ENCODE data around the gene ANKS1A.
"Not testable (repeated sequence)": the region's sequence is repeated elsewhere in the genome, so short reads cannot be mapped to it uniquely, and the experiment has no call there.

The ANKS1A gene

GRCh38 chr6:34888874-34889555 is at the start of gene ANKS1A:
Gene ANKS1A, plus strand, starts transcription at chr6:34889255. Its CDS starts 148 bp downstream, at chr6:34889403.
- DNase-seq: peak; percentile 73 to 81

- DNase-seq: no peak
These were observed 49.2 kb upstream of the ANKS1A start for GRCh38 chr6:34839666-34840352.

DNA sequence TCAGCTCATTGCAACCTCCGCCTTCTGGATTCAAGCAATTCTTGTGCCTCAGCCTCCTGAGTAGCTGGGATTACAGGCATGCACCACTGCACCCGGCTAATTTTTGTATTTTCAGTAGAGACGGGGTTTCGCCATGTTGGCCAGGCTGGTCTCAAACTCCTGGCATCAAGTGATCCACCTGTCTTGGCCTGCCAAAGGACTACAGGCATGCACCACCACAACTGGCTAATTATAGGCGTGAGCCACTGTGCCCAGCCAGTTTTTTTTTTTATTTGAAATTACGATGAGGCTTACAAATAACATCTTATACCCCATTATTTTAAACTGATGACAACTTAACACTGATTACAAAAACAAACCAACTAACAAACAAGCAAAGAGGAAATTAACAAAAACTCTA is 40.0 kb upstream of the ANKS1A start:
- not testable (repeated sequence) for DNase-seq

- DNase-seq: no peak
These were observed 37.7 kb upstream of the ANKS1A start for GRCh38 chr6:34851361-34851760.

DNA sequence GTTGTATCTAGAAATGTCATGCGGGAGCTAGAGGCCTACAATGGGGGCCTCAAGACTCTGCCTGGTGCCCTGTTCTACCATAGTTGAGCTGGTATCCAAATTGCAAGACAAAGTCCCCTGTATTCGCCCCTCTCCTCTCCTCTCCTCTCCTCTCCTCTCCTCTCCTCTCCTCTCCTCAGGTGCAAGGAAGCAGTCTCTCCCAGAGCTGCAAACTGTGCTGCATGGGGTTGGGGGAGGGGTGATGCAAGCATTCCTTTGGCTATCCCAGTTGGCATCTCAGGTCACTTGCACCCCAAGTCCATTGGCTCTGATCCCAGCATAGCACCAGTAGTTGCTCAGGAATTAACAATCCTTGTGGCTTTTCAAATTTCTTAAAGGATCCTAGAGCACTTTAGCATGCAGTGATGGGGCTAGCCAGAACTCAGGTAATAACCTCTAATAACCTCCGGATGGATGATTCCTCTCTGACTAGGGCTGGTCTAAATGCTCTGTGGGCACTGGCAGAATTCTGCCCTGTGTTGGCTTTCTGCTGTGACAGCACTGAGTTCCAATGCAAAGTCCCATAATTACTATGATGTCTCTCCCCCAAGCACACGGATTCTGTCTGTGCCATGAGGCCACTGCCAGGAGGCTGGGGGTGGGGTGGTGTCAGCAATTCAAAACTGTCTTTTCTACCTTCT is 36.5 kb upstream of the ANKS1A start:
- no peak for DNase-seq

DNA sequence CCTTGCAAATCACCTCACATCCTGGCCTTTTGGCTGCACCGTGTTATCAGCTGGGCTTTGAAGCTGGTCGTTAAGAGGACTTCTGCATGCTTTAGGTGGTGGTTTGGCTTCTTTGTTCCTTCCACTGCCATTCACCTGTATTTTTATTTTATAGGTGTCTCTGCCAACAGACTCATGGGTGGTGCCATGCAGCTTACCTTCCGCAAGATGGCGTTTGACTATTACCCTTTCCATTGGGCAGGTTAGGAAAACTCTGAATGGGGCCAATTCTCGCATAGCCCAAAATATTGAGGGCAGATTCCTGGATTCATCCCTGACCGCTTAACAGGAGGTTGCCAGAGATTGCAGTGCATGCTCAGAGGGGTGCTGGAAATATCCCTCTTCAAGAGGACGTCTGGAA is 33.6 kb upstream of the ANKS1A start:
- no peak for DNase-seq

DNA sequence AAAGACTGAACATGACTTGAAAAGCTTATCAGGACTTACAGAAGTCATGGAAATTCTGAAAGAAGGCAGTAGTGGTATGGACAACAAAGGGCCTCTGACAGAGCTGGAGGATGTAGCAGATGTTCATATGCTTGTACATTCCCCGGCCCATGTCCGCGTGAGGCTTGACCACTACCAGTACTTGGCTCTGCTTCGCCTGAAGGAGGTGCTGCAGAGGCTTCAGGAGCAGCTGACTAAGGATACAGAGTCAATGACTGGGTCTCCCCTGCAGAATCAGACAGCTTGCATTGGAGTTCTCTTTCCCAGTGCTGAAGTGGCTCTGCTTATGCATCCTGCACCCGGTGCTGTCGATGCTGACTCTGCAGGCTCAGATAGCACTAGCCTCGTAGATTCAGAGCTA is 30.4 kb upstream of the ANKS1A start:
- DNase-seq: no peak

DNA sequence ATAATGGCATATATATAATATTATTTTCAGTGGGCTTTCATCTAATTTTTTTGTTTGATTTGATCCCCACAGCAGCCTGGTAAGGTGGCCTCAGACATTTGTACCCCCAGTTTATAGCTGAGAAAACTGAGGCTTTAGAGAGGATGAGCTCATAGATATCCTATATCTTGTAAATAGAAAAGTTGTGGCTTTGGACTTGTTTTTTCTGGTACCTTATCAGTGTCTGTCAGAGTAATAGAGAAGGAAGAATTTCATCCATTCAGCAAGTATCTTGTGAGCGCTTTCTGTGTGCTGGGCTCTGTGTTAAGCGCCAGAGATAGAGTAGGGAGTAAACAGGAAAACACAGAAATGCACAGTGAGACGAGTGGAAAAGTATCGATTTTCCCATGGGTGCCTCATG is 29.1 kb upstream of the ANKS1A start:
- DNase-seq: no peak

DNA sequence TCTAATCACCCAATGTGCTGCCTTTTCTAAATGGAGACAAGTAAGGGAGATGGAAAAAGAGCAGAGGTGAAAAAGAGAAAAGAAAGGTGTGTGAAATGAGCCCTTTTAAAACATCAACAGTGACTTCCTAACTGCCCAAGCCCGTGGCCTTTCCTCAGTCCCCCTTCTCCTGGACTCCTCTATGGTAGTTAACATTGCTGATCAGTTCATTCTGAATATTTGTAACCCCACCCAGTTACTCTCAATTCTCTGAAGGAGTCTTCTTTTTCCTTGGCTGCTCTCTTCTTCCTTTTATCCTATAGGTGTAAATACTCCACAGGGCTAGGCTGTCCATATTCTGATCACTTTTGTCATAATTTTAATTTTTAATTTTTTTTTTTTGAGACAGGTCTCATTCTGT is 28.3 kb upstream of the ANKS1A start:
- no peak for DNase-seq

- no peak for DNase-seq
These were observed 25.0 kb upstream of the ANKS1A start for GRCh38 chr6:34864007-34864406.

DNA sequence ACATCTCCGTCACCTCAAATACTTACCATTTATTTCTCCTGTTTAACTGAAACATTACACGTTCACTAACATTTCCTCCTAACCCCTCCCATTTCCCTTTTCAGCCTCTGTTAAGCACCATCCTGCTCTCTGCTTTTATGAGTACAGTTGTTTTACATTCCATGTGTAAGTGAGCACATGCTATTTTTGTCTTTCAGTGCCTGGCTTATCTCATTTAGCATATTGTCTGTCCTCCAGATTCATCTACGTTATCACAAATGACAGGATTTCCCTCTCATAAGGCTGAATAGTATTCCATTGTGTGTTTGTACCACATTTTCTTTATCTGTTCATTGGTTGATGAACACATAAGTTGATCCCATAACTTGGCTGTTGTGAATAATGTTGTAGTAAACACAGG is 23.9 kb upstream of the ANKS1A start:
- no peak for DNase-seq

DNA sequence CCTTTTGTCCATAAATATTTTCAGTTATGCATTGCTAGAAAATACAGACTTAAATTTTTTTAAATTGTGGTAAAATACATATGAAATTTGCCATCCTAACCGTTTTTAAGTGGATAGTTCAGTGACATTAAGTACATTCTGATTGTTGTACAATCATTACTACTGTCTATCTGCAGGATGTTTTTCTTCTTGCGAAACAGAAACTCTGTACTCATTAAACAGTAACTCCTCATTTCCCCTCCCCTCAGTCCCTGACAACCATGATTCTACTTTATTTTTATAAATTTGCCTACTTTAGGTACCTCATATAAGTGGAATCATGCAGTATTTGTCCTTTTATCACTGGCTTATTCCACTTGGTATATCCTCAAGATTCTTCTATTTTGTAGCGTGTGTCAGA is 22.5 kb upstream of the ANKS1A start:
- no peak for DNase-seq

DNA sequence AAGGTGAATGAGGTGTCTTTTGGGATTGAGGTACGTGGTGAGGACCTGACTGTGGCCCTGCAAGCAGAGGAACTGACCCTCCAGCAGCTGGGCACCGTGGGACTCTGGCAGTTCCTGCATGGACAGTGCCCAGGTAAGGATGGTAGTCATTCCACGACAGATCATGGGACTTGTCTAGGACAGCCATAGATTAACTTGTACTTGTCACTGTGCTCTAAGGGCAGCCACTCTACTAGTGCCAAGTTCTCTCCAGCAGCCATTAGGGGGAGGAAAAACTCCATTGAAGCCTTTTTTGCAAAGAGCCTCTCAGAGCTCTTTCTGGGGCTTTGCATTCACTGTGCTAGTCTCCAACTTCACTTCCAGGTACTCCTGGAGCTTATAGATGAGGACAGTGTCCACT is 21.6 kb upstream of the ANKS1A start:
- DNase-seq: no peak

- no peak for DNase-seq
These were observed 17.2 kb upstream of the ANKS1A start for GRCh38 chr6:34871853-34872252.

DNA sequence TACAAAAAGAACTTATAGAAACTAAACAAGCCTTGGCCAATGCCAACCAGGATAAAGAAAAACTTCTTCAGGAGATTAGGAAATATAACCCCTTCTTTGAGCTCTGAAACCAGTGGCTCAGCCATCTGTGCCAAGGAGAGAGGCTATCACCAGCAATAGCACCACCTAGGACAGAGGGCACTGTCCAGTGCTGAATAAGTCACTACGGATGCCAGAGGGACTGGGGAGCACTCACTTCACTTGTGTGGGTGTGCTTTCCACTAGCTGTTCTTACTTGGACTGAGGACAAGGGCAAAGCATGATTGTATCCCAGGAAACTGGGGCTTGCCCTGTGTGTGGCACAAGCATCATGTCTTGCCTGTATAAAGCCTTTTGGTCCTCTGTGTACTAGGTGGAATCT is 16.7 kb upstream of the ANKS1A start:
- no peak for DNase-seq

DNA sequence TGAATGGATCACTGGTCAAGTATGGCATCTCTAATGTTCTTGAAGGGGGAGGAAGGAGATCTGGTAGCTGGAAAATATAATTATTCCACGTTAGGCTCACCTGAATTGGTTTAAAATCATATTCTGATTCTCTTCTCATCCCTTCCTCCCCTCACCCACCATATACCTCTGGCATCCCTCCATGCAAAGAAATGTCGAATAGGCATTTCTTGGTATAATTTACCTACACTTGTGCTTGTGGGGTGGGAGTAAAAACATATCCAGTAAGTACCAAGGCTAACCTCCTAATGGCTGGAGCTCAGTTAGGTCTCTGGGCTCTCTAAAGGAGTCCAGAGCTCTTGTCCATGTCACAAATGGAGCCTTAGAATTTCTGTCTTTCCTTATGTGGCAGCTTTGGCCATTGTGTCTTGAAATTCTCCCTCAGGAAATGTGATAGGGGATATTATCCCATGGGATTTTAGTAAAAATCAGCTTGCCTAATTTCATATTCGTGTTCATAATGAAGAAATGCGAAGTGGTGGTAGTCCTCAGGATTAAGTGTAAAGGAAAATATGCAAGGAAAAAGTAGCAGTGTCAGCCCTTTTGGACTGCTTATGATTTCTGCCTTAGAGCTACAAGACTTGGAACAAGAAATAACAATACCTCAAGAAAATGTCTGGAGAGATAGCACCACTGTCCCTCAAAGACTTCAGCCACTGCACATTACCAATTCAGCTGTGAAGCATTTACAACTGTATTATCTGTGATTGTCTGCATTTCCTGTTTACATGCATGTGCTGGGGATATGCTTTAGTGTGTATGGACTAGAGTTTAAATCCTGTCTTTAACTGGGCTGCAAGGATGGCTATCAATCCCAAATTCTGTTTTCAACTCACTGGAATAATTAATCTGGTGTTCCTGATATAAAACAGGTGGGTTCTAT is 13.5 kb upstream of the ANKS1A start:
- DNase-seq: no peak

- DNase-seq: no peak
These were observed 12.6 kb upstream of the ANKS1A start for GRCh38 chr6:34876472-34876871.

GRCh38 chr6:34877259-34877658 is 11.8 kb upstream of the ANKS1A start:
- DNase-seq: no peak

GRCh38 chr6:34877869-34878485 is 11.1 kb upstream of the ANKS1A start:
- DNase-seq: no peak

DNA sequence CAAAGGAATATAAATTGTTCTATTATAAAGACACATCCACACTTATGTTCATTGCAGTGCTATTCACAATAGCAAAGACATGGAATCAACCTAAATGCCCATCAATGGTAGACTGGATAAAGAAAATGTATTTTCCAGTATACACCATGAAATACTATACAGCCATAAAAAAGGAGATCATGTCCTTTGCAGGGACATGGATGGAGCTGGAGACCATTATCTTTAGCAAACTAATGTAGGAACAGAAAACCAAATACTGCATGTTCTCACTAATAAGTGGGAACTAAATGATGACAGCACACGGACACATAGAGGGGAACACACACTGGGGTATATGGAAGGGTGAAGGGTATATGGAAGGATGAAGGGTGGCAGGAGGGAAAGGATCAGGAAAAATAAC is 5.0 kb upstream of the ANKS1A start:
- not testable (repeated sequence) for DNase-seq

- no peak for DNase-seq
These were observed 4.1 kb upstream of the ANKS1A start for GRCh38 chr6:34884996-34885395.

- not testable (repeated sequence) for DNase-seq
These were observed 3.2 kb upstream of the ANKS1A start for GRCh38 chr6:34885837-34886236.

Data from hippocampal formation (tissue), 2 donors.